PC-9 (cell line): ENCODE measurements around the gene FPGS.

Source experiments
- CTCF ChIP-seq: fragments of 200-600 bp; sonication (generic); conservative IDR thresholded peaks from 2 replicates; pipeline ENCODE4 v1.6.1; 2017; ENCODE audit warnings: mixed run types, antibody characterized with exemption, mild to moderate bottlenecking, moderate library complexity
- EZH2 ChIP-seq: fragments of 200-600 bp; sonication (generic); IDR thresholded peaks from 2 replicates; pipeline ENCODE4 v1.8.0; 2017; ENCODE audit warnings: antibody characterized with exemption, low read depth

GRCh38 chr9:127816728-127817127 lies 14.0 kb downstream of the FPGS start:
- TF ChIP-seq CTCF, result no peak
- no peak for TF ChIP-seq EZH2
